HG03378 (cell line): ENCODE results near the gene CENPB.
"Not testable (repeated sequence)": the region's sequence is repeated elsewhere in the genome, so short reads cannot be mapped to it uniquely, and the experiment has no call there.

Source experiments
- ATAC-seq: cut with Tn5 transposase; IDR thresholded peaks from one replicate; pipeline ENCODE4 v1.9.1; 2021; ENCODE audit warnings: mild to moderate bottlenecking, moderate library complexity; ENCODE audit not compliant: unreplicated experiment

The CENPB gene

DNA sequence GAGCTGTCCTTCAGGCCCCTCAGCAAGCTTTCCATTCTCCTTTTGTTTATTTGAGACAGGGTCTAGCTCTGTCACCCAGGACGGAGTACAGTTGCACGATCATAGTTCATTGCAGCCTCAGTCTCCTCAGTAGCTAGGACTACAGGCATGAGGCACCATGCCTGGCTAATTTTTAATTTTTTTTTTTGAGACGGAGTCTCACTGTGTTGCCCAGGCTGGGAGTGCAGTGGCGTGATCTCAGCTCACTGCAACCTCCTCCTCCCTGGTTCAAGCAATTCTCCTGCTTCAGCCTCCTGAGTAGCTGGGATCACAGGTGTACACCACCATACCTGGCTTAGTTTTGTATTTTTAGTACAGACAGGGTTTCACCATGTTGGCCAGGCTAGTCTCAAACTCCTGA is 2.7 kb upstream of the CENPB start:
- not testable (repeated sequence) for ATAC-seq

DNA sequence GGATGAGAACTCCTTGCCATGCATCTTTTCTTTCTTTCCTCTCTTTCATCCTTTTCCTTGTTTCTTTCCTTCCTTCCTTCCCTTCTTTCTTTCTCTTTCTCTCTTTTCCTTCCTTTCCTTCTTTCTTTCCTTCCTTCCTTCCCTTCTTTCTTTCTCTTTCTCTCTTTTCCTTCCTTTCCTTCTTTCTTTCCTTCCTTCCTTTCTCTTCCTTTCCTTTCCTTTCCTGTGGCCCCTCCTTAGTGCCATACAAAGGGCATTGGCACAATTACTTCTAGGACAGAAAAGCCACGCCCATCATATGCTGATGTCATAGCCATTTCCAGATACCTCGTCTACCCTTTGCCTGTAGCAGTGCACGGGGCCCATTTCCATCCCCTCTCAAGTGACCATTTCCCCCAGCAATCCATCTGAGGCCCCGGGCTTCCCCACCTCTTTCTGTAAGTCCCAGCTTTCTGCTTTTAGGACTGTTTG is 2.2 kb upstream of the CENPB start:
- ATAC-seq, result no peak

DNA sequence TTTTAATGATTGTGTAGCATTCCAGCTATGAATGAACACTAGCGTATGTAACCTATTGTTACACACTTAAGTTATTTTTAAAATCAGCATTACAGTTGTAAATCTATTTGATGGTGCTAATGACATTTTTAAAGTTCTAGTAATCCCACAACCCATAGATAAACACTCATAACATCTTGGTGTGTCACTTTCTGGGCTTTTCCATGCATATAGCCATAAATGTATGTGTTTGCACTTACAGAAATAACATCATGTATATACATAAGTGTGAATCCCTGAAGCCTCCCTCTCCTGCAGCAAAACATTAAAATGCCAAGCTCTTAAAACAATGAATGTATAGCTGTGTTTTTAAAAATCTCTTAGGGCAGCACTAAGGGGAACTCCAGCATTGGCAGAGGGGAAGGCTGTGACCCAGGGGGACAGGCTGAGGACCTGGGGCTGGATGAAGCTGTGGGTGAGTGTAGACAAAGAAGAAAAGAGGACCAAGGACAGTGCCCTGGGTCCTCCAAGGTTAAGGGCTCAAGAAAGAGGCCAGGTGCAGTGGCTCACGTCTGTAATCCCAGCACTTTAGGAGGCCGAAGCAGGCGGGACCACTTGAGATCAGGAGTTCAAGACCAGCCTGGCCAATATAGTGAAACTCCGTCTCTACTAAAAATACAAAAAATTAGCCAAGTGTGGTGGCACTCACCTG is 929 bp upstream of the CENPB start:
- no peak for ATAC-seq

DNA sequence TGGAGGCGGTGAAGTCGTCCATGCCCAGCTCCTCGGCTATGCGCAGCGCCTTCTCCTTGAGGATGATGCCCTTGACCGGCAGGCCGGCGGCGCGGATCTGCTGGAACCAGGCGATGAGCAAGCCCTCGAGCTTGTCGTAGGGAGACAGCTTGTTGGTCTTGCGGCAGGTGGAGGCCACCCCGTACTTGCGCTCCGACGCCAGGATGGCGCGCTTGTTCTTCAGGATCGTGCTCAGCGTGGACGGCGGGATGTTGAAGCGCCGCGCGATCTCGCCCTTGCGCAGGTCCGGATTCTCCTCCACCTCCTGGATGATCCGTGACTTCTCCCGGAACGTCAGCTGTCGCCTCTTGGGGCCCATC is 435 bp downstream of the CENPB start:
- no peak for ATAC-seq

DNA sequence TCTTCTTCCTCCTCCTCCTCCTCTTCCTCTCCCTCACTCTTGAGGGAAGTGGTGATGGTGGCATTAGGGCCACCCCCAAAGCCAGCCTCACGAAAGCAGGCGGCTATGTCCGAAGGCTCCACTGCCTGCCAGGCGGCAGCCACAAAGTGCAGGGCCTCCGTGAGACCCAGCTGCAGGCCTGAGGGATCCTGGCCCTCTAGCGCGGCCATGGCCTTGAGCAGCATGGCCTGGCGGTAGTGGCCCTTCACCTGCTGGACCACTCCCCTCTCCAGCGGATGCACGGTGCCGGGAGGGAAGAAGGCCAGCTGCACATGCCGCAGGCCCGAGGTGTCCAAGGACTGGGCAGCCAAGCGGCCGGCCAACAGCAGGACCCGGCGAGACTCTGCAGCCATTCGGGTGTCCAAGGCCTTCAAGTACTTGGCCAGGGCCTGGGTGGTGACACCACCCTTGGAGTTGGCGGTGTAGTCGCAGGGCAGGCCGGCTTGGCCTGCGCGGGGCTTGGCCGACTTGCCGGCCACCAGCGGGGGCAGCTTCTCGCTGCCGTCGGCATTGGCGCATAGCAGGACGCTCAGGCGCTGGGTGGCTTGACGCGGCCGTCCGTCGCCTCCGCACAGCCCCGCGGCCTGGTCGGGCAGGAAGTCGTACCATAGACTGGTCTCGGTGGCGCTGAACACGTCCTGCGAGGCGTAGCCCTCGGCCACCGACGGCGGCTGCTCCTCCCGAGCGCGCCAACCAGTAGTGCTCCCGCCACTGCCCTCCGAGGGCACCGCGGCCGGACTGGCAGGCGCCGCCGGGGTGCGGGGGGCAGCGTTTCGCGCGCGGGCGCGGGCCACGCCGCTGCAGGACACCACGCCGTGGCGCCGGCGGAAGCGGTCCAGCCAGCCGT is 1.1 kb downstream of the CENPB start:
- no peak for ATAC-seq

DNA sequence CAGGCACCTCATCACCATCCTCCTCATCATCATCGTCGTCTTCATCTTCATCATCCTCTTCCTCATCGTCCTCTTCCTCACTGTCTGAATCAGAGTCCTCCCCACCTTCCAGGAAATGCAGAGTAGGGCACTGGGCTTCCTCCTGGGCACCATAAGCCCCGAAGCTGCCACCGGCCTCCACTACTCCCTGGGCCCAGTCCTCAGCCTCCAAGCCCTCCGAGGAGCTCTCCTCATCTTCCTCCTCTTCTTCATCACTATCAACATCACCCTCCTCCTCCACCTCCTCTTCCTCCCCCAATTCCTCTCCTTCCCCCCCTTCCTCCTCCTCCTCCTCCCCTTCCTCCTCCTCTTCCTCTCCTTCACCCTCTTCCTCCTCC is 1.7 kb downstream of the CENPB start:
- ATAC-seq, result no peak

DNA sequence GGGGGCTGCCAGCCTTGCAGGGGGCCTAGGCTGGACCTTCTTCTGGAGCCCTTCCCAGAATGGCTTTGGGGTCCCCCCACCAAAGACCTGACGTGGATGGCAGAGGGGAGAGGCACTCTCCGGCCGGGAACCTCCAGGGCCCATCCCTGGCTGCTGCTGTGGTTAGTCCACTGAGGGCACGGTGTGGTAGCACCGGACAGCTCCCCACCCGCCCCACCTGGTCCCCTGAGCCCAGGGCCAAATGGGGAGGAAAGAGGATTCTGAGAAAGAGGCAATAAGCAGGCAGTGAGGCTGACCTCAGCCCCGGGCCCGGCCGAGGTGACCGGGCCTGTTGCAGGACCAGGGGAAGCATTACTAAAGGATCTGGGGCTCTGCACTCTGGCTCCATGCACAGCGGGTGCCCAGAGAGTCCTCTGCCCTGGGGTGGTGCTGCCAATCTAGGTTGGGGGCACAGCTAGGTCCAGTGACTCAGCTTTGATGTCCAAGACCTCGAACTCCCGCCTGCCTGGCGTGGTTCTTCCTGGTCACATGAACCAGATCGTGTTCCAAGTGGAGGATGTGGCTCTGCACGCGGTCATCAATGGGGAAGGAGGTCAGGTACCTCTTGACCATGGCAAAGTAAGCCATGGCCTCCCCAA is 2.2 kb downstream of the CENPB start:
- ATAC-seq, result no peak

DNA sequence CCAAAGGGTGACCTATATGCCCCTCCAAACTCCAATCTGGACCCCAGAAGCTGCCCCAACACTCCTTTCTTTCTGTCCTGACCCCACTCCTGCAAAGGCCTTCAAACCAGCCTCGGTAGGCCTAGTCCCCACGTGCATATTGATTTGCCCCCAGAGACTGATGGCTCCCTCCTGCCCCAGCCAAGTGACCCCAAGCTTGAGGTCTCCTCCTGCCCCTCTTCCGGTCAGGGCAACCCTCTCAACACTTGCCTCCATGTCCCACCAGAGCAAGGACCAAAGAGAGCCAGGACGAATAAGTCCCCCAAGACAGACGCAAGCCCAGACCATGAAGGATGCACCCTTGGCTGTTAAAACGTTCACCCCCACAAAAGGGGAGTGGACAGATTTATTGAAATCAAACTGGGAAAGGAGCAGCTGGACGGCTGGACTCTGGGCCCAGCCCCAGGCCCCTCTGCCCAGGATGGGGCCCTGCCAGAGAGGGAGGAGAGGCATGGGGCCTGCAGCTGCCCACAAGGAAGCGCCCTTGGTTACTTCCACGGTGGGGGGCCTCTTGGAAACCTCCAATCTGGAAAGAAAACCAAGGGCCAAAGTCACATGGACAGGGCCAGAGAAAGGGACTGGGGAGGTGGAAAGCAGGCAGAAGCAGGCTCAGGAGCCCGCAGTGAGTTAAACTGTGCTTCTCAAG is 2.9 kb downstream of the CENPB start:
- no peak for ATAC-seq

DNA sequence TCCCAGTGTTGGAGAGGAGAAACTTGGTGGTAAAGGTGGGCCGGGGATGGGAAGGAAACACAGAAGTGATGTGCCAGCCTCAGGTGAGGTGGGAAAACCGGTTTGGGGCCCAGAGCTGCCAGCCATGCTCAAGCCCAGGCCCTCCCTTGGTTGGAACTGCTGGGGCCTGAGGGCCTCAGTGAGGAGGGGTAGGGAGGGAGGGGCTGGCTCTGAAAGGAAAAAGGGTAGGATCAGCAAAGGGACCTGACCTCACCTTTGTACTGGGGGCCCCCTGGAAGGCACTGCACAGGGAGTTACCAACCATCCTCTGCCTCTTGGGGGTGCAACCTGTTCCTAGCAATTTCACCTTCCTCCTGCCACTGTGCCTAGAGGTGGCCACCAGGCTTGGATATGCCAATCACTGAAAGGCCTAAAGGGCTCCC is 3.5 kb downstream of the CENPB start:
- ATAC-seq, result no peak

DNA sequence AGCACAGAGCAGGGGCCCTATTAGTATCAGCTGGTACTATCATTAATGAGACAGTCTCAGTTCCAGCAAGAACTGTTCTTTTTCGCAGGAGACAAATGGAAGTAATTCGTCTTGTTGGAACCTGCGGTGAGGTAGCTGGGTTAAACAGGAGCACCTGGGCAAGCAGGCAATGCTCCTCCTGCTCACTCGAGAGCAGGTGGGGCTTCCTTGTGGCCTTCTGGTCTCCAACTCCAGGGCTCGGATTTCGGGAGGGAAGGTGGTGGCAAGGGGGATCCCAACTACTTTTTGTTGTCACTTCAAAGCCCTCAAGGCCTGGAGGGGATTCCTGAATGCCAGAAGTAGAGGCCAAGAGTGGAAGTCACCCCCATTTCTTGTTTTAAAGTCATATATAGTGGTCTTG is 3.9 kb downstream of the CENPB start:
- ATAC-seq, result no peak

DNA sequence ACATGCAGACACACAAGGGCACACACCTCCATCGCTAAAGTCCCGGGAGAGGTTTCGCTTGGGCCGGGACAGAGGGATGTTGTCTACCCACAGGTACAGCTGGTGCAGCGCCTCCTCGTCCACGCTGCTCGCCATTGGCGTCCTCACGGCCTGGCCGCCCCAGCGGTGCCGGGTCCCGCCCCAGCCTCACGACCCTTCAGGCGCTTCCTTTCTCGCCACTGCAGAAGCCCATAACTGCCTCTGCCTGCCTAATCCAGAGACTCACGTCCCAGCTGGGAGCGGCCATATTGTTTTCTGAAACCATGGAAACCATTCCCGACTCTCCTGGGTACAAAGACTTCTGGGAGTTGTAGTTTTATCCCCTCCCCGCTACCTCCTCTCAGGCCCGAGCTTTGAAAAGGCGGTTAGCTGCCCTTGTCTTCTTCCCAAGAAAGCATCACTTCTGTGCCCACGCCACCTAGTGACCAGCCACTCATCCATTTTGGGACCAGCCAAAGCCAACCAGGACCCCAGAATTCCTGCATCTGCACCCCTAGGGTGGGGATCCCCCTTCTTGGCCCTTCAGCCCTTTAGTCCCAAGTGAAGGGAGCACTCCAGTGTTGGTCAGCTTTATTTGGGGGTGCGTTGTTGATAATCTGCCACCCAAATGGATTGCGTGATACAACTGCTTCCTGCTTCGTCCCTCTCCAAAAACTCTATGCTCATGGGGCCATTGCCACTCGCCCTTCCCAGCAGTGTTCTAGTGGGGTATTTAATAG is 5.2 kb downstream of the CENPB start, which contains the start of gene SPEF1:
TSS of gene SPEF1 (minus strand) at position 296 of the 758 bp plus-strand sequence. CDS start at position 135, 161 bp downstream.
- peak; percentile 55 for ATAC-seq

DNA sequence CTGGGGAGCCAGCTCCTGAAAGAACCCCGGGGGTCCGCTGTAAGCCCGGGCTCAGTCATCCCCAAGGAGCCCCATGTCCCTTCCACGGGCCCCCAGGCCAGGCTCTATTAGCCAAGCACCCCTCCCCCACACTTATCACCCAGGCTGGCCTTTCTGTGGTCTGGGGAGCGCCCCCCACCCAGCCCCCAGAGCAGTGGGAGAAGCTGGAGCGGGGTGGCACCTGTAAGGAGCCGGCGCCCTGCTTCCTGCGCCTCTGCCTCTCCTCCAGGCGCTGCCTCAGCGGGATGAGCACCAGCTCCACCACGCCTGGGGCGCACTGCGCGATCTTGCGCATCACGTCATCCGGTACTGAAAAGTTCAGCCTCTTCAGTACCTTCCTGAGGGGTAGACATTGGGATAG is 7.6 kb downstream of the CENPB start:
- no peak for ATAC-seq

DNA sequence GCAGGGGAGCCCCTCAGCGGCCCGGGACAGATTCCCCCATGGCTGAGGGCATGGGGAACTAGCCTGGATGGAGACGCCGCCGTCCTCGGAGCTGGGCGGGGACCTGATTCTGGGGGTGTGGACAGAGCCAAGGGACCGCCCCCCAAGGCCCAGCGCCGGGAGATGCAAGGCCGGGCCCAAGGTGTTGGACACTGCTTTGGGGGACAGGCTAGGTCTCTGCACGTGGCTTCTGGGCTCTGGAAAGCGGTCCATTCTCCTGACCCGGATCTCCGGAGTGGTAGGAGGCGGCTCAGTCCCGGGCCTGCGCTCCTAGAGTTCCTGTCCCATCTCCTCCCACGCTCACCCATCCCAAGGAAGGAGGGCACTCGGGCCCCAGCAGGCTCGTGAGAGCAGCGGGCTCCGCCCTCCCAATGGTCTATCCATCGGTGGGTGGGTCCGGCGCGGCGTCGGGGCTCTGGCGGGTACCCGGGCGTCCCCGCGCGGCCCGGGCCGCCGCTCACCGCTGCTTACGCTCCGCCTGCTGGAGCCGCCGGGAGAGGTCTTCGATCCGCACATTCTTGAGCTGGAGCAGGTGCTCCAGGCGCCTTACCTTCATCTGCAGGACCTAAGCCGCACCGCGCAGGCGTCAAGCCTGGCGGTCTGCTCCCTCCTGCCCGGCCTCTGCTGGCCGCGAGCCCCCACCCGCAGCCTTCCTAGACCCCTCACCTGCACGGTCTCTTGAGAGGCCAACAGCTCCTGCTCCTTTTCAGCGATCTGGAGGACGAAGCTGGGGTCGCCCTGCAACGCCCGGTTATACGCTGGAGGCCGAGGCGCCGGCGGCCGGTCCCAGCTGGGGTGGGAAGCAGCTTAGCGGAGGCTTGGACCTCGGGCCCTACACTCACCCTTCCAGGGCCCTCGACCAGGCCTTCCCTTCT is 8.6 kb downstream of the CENPB start:
- ATAC-seq, result no peak

DNA sequence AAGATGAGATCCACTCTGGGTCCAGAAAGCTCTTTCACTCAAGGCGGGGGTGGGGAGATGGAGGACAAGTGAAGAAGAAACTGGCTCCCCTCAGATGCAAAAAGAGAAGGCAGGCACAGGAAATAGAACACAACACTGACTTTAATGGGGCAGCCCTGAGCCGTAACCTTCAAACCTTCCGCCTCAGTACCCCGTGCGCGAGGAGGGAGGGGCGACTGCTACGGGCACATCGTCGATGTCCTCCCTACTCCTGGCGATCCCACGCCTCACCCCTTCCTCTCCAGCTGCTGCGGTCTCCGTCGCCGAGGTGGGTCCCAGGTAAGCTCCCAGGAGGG is 9.2 kb downstream of the CENPB start:
- ATAC-seq, result no peak

DNA sequence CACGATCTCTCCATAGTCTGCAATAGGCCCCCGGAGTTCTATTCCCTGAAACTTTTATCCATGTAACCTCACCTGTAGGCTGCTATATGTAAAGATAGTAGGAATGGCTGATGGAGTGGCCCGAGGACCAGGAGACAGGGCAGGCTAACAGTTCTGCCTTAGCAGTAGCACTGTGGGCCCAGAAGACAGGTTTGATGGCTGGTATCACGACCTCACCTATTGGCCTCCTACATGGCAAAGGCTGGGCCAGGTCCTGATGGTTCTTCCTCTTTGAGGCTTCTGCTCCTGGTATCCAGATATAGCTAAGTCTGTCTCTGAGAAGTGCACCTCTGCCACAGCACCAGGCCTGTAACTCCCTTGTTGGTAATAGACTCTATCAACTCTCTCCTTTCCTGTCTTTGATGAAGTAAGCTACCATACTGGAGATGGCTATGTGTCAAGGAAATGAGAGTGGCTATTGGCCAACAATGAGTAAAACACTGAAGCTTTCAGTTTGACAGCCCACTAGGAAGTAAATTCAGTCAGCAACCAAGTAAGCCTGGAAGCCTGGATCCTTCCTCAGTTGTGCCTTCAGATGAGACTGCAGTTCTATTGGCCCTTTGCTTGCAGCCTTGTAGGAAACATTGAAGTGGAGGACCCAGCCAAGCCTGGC is 11.0 kb downstream of the CENPB start:
- no peak for ATAC-seq

DNA sequence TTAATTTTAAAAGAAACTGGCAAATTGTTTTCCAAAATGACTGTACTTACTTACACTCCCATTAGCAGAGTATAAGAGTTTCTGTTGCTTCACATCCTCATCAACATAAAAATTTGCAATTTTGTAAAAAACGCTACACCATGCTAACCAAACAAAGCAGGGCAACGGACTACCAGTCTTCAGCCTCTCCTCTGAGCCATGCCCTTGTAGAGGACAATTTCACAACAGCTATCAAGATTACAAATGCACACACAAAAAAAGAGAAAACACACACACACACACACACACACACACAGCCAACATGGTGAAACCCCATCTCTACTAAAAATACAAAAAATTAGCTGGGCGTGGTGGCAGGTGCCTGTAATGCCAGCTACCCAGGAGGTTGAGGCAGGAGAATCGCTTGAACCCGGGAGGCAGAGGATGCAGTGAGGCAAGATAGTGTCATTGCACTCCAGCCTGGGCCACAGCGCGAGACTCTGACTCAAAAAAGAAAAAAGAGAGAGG is 14.9 kb downstream of the CENPB start:
- ATAC-seq, result no peak

DNA sequence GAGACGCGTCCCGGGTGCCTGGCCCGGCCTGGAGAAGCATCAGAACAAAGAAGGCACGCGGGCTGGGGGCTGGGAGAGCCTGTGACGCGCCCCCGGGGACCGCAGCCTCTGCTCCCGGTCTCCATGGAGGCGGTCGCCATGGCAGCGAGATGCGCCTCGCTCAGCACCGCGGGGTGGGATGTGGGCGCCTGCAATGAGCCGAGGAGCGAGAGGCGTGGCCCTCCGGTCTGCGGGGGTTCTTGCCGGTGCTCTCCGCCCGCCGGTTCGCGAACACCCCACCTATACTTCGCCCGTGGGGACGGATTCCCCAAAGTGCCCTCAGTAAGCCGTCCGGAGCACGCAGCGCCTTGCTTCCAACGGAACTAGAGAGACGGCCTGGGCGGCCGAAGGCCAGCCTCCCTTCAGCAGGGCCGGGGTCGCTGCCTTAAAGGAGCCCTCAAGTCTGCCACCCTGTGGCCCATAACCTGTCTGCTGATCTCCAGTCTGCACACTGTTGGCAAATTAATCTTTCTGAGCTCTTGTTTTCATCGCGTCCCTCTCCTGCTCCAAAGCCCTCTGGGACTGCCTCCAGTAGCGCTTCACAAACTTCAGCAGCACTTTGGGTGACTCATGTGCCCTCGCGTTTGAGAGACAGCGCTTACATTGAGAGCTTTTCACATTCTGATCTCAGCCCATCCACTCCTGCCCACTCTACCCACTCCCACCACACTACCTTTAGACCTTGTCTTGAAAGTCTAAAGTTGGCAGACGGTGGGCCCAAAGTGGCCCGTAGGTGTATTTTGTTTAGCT is 18.0 kb downstream of the CENPB start:
- no peak for ATAC-seq
